Immature natural killer cell (primary cell): Measurements from ENCODE around the gene PITX3. TPM values are rescaled to one million over a fixed set of nuclear protein-coding genes. Genes with fewer than 3 reads are reported as not detected.
"Not testable (repeated sequence)": the region's sequence is repeated elsewhere in the genome, so short reads cannot be mapped to it uniquely, and the experiment has no call there.

Experiments
- DNase-seq, 3 donors: peaks; one replicate each; pipeline ENCODE4 v3.0.0; 2022; ENCODE audit warnings: mixed read lengths in 1 of 3
- H3K27ac Mint-ChIP-seq, 6 donors: one replicate each; pipeline ENCODE4 v1.8.0; 2020; ENCODE audit warnings: mixed read lengths in 6 of 6, mild to moderate bottlenecking in 5 of 6, inconsistent platforms in 4 of 6, moderate library complexity in 3 of 6
- H3K27me3 Mint-ChIP-seq, 3 donors: one replicate each; pipeline ENCODE4 v1.8.0; 2020 to 2021; ENCODE audit warnings: low read depth in 3 of 3, mild to moderate bottlenecking in 3 of 3, mixed read lengths in 3 of 3, moderate library complexity in 3 of 3, inconsistent platforms in 1 of 3
- H3K36me3 Mint-ChIP-seq, 3 donors: one replicate each; pipeline ENCODE4 v1.8.0; 2020; ENCODE audit warnings: mixed read lengths in 3 of 3, inconsistent platforms in 2 of 3, mild to moderate bottlenecking in 2 of 3
- H3K4me1 Mint-ChIP-seq, 2 donors: one replicate each; pipeline ENCODE4 v1.8.0; 2020; ENCODE audit warnings: inconsistent platforms in 2 of 2, mild to moderate bottlenecking in 2 of 2, mixed read lengths in 2 of 2, moderate library complexity in 1 of 2
- H3K4me3 Mint-ChIP-seq, 5 donors: one replicate each; pipeline ENCODE4 v1.8.0; 2020; ENCODE audit warnings: mild to moderate bottlenecking in 5 of 5, mixed read lengths in 5 of 5, inconsistent platforms in 3 of 5, moderate library complexity in 3 of 5
- H3K9me3 Mint-ChIP-seq, 6 donors: one replicate each; pipeline ENCODE4 v1.8.0; 2020; ENCODE audit warnings: mild to moderate bottlenecking in 6 of 6, mixed read lengths in 6 of 6, inconsistent platforms in 4 of 6, moderate library complexity in 3 of 6
- polyA plus RNA-seq, 3 donors: library from polyadenylated mRNA; unstranded; fragments of 300-500 nt; fragmentation: Illumina TruSeq; gene quantifications; one replicate each; pipeline ENCODE4 v1.2.3, GENCODE V29; 2021

Gene PITX3
- polyA plus RNA-seq, 3 donors from 2014 or later, result not detected

GRCh38 chr10:102230861-102231356, 10.4 kb downstream of the PITX3 start:
- H3K36me3 Mint-ChIP-seq, result no peaks in the 10 kb centered on the region
- peak overlapping the region; percentile 66 to 86 (median 75) for H3K4me3 Mint-ChIP-seq
- H3K27me3 Mint-ChIP-seq, result peaks cover 21 to 26% (median 25%) of the 10 kb centered on the region in 3 donors
- no peaks in the 10 kb centered on the region for H3K9me3 Mint-ChIP-seq
- no peak overlapping the region for H3K27ac Mint-ChIP-seq
- DNase-seq, result peak; percentile 35 to 42 (median 41)
- H3K4me1 Mint-ChIP-seq, result peaks cover 21 to 30% of the 10 kb centered on the region in 2 donors

- no peak overlapping the region for H3K27ac Mint-ChIP-seq
- peak overlapping the region; percentile 80 to 88 (median 85) for H3K4me3 Mint-ChIP-seq
- H3K4me1 Mint-ChIP-seq, result peaks cover 25 to 31% of the 10 kb centered on the region in 2 donors
- no peaks in the 10 kb centered on the region for H3K36me3 Mint-ChIP-seq
- peak; percentile 18 to 26 (median 25) for DNase-seq
- H3K27me3 Mint-ChIP-seq, result peaks cover 21 to 23% (median 22%) of the 10 kb centered on the region in 3 donors
- H3K9me3 Mint-ChIP-seq, result no peaks in the 10 kb centered on the region
Observed at GRCh38 chr10:102230264-102230860, 10.9 kb downstream of the PITX3 start.

DNA sequence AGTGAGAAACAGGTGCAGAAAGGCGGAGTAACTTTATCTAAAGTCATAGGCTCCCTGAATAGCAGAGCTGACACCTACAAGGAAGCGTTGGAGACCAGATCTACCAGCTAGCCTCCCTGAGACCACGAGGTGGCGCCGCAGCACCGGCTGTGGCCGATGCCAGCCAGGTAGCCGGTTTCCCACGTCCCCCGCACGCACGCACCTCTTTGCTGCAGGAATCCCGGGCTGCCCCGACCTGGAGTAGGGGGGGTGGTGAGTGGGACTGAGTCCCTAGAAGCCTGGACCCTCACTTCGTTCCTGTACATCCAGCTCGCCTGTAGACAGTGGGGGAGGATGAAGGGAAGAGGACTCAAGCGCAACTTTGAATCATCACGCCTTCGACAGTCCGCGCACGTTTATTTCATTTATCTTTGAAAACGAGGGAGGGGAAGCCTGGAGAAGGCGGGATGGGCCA, 11.5 kb downstream of the PITX3 start:
- H3K4me1 Mint-ChIP-seq, result peaks cover 25 to 31% of the 10 kb centered on the region in 2 donors
- peaks cover 21 to 23% (median 21%) of the 10 kb centered on the region in 3 donors for H3K27me3 Mint-ChIP-seq

DNA sequence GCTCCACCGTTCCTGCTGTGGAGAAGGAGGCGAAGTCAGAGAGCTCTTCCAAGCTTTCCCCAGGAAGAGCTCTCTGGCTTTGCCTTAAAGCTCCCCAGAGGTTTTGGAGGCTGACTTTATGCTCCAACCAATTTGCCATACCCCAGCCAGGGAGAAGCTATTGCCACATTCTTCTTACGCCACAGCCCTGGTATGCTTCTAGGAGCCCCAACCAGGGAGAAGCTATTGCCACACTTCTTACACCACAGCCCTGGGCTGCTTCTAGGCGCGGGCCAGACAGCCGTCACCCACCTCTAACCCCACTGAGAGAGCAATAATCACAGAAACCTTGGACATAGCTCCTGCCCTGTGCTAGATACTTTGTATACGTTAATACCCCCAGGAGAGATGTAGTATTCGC, 14.3 kb downstream of the PITX3 start:
- peaks cover 25 to 31% of the 10 kb centered on the region in 2 donors for H3K4me1 Mint-ChIP-seq
- no peak for DNase-seq
- H3K9me3 Mint-ChIP-seq, result no peaks in the 10 kb centered on the region
- no peak overlapping the region for H3K27ac Mint-ChIP-seq
- peaks cover 16 to 23% (median 19%) of the 10 kb centered on the region in 3 donors for H3K27me3 Mint-ChIP-seq
- H3K36me3 Mint-ChIP-seq, result no peaks in the 10 kb centered on the region
- peak overlapping the region in 2 of 5 donors; percentile 21 to 46 for H3K4me3 Mint-ChIP-seq

More for the DNA sequence above, 11.5 kb downstream of the PITX3 start:
- peak; percentile 78 to 83 (median 81) for DNase-seq
- Mint-ChIP-seq H3K4me3 (peak overlapping the region; percentile 80 to 88 (median 85)), H3K27ac (peak overlapping the region in 1 of 6 donors; percentile 40), H3K36me3 (no peaks in the 10 kb centered on the region), H3K9me3 (no peaks in the 10 kb centered on the region)

- peak overlapping the region in 1 of 6 donors; percentile 41 for H3K27ac Mint-ChIP-seq
- H3K9me3 Mint-ChIP-seq, result no peaks in the 10 kb centered on the region
- peaks cover 25% of the 10 kb centered on the region in 2 donors for H3K4me1 Mint-ChIP-seq
- no peaks in the 10 kb centered on the region for H3K36me3 Mint-ChIP-seq
- no peak for DNase-seq
- H3K27me3 Mint-ChIP-seq, result peaks cover 15 to 19% (median 16%) of the 10 kb centered on the region in 3 donors
- peak overlapping the region; percentile 73 to 78 (median 76) for H3K4me3 Mint-ChIP-seq
Observed at GRCh38 chr10:102226542-102226870, 14.8 kb downstream of the PITX3 start.

- Mint-ChIP-seq H3K4me3 (peak within 1 kb of the TSS; percentile 73 to 78 (median 76)), H3K27me3 (peaks cover 15 to 18% (median 15%) of the 10 kb centered on the region in 3 donors), H3K9me3 (no peaks in the 10 kb centered on the region), H3K27ac (peak within 1 kb of the TSS in 4 of 6 donors; percentile 43 to 76 (median 64)), H3K4me1 (peaks cover 23 to 25% of the 10 kb centered on the region in 2 donors), H3K36me3 (no peaks in the 10 kb centered on the region)
- peak; percentile 83 to 87 (median 86) for DNase-seq
Observed at GRCh38 chr10:102225646-102226541, 15.4 kb downstream of the PITX3 start, which contains the start of gene ELOVL3. TSS of gene ELOVL3 (plus strand) at chr10:102226299. CDS start at chr10:102226549, 250 bp downstream.

DNA sequence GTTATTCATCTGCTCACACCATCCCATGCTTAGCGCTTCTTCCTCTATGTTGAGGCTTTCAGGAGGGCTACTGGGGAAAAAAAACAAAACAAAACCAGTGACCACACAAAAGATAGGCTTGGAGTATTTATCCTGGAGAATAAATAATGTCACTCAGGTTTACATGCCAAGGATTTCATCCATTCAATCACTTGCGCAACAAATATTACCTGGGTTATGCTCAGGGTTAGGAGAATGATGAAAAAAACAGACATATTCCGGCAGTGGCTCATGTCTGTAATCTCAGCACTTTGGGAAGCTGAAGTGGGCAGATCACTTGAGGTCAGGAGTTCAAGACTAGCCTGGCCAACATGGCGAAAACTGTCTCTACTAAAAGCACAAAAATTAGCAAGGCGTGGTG, 18.5 kb downstream of the PITX3 start:
- no peaks in the 10 kb centered on the region for H3K36me3 Mint-ChIP-seq
- peaks cover 6 to 9% (median 7%) of the 10 kb centered on the region in 3 donors for H3K27me3 Mint-ChIP-seq
- no peak for DNase-seq
- no peaks in the 10 kb centered on the region for H3K9me3 Mint-ChIP-seq
- H3K4me3 Mint-ChIP-seq, result no peak overlapping the region
- peaks cover 12 to 16% of the 10 kb centered on the region in 2 donors for H3K4me1 Mint-ChIP-seq
- no peak overlapping the region for H3K27ac Mint-ChIP-seq

DNA sequence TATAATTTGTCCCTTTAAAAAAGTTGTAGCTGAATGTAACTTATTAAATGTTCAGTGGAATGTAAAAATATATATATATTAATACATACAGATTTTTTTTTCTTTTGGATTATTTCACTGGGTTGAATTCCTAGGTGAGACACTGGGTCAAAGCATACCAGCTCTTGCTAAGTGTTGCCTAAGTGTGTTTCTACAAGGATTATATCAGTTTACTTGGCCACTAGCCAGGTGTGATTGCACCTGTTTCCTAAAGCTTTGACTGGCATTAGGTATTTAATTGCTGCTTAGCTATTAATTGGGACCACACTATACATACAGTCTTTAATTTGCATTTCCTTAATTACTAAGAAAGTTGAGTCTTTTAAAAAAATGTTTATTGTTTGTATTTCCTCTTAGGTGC, 20.7 kb downstream of the PITX3 start:
- Mint-ChIP-seq H3K4me3 (no peak overlapping the region), H3K36me3 (no peaks in the 10 kb centered on the region), H3K4me1 (peaks cover 0 to under 1% of the 10 kb centered on the region in 2 donors), H3K9me3 (no peaks in the 10 kb centered on the region), H3K27ac (no peak overlapping the region), H3K27me3 (peaks cover 2 to 4% (median 2%) of the 10 kb centered on the region in 3 donors)
- no peak for DNase-seq

GRCh38 chr10:102219370-102219769, 21.9 kb downstream of the PITX3 start:
- Mint-ChIP-seq H3K4me3 (no peak overlapping the region), H3K27me3 (peaks cover 2 to 4% (median 2%) of the 10 kb centered on the region in 3 donors), H3K4me1 (no peaks in the 10 kb centered on the region), H3K36me3 (no peaks in the 10 kb centered on the region), H3K27ac (no peak overlapping the region), H3K9me3 (no peaks in the 10 kb centered on the region)
- DNase-seq, result no peak

DNA sequence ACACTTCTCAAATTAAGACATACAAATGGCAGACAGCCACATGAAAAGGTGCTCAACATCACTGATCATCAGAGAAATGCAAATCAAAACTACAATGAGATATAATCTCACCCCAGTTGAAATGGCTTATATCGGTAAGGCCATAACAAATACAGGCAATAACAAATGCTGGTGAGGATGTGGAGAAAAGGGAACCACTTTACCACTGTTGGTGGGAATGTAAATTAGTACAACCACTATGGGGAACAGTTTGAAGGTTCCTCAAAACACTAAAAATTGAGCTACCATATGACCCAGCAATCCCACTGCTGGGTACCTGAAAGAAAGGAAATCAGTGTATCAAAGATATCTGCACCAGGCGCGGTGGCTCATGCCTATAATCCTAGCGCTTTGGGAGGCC, 27.7 kb downstream of the PITX3 start:
- H3K4me1 Mint-ChIP-seq, H3K4me3 Mint-ChIP-seq, DNase-seq, H3K27ac Mint-ChIP-seq, H3K9me3 Mint-ChIP-seq, H3K27me3 Mint-ChIP-seq, H3K36me3 Mint-ChIP-seq: not testable (repeated sequence)

- Mint-ChIP-seq H3K4me1 (no peaks in the 10 kb centered on the region), H3K27me3 (peaks cover 0 to 3% (median 0%) of the 10 kb centered on the region in 3 donors), H3K4me3 (no peak overlapping the region), H3K36me3 (no peaks in the 10 kb centered on the region), H3K9me3 (no peaks in the 10 kb centered on the region), H3K27ac (no peak overlapping the region)
- no peak for DNase-seq
Observed at GRCh38 chr10:102211615-102212299, 29.6 kb downstream of the PITX3 start.

DNA sequence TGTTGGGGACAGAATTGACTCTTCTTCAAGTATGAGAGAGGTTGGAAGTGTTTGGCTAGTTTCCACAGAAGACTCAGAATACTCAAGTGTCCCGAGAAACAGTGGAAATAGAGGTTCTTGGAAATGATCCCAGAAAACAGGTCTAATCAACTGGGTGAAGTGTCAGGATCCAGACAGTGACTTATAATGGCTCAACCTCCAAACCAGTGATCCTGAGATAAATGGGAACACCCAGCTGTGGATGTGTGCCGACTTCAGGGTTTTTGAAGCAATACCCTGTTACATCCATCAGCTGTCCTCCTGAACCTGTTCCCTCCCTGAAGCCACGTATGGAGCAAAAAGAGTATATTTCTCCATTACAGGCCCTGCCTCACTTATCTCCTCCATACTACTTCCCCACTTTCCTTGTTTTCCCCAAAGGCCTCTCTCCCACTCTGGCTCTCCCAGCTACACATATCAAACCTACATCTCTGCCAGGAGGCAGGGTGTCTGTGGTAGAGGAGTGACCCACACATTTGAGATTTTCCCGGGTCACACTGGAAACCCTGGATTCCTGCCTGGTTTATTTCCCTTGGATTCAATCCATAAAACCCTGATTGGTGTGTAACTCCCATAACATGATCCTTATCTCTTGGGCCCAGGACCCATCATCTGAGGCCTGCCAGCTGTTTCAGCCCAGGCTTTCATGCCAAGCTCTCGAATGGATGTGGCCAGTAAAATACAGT, 32.8 kb downstream of the PITX3 start:
- Mint-ChIP-seq H3K27me3 (peaks cover 0 to 1% (median 0%) of the 10 kb centered on the region in 3 donors), H3K36me3 (no peaks in the 10 kb centered on the region), H3K27ac (no peak overlapping the region)

GRCh38 chr10:102202386-102202785, 38.9 kb downstream of the PITX3 start:
- Mint-ChIP-seq H3K27me3 (peaks cover 0 to 2% (median 0%) of the 10 kb centered on the region in 3 donors), H3K4me1 (no peaks in the 10 kb centered on the region), H3K36me3 (no peaks in the 10 kb centered on the region), H3K27ac (no peak overlapping the region), H3K4me3 (no peak overlapping the region), H3K9me3 (no peaks in the 10 kb centered on the region)
- DNase-seq, result no peak

More for the DNA sequence above, 32.8 kb downstream of the PITX3 start:
- H3K4me3 Mint-ChIP-seq, result no peak overlapping the region
- DNase-seq, result no peak
- H3K4me1 Mint-ChIP-seq, result no peaks in the 10 kb centered on the region
- H3K9me3 Mint-ChIP-seq, result no peaks in the 10 kb centered on the region
